Fibroblast of pulmonary artery (primary cell): ENCODE measurements around the gene VTI1A.
"Not testable (repeated sequence)": the region's sequence is repeated elsewhere in the genome, so short reads cannot be mapped to it uniquely, and the experiment has no call there.

Experiments
- DNase-seq: peaks from one replicate; pipeline ENCODE4 v3.0.0-alpha.2; 2010; ENCODE audit warnings: low read depth
- H3K4me3 ChIP-seq: replicated peaks from 2 replicates; pipeline ENCODE4 v1.5.1; 2011; ENCODE audit warnings: low read depth, mild to moderate bottlenecking, control low read depth, low read length, moderate library complexity
- CTCF ChIP-seq: IDR thresholded peaks from 2 replicates; pipeline ENCODE4 v1.5.1; 2011; ENCODE audit warnings: mild to moderate bottlenecking, control low read depth, low read length, inconsistent platforms; ENCODE audit errors: missing control alignments

Gene VTI1A

GRCh38 chr10:112484399-112484798, 37.4 kb downstream of the VTI1A start:
- no peak for DNase-seq
- TF ChIP-seq CTCF, result no peak
- H3K4me3 ChIP-seq, result no peak overlapping the region

- no peak for TF ChIP-seq CTCF
Measured at GRCh38 chr10:112487964-112488363, 40.9 kb downstream of the VTI1A start.

GRCh38 chr10:112490545-112490944, 43.5 kb downstream of the VTI1A start:
- TF ChIP-seq CTCF, result no peak
- H3K4me3 ChIP-seq, result no peak overlapping the region
- DNase-seq, result peak; percentile 22

More at GRCh38 chr10:112487964-112488363, 40.9 kb downstream of the VTI1A start:
- H3K4me3 ChIP-seq, result no peak overlapping the region
- DNase-seq, result no peak

- peak; percentile 13 for DNase-seq
- H3K4me3 ChIP-seq, result no peak overlapping the region
- no peak for TF ChIP-seq CTCF
Measured at GRCh38 chr10:112491144-112491543, 44.1 kb downstream of the VTI1A start.

GRCh38 chr10:112492736-112493135, 45.7 kb downstream of the VTI1A start:
- no peak overlapping the region for H3K4me3 ChIP-seq
- no peak for TF ChIP-seq CTCF
- no peak for DNase-seq

GRCh38 chr10:112497347-112497950, 50.4 kb downstream of the VTI1A start:
- no peak for DNase-seq
- TF ChIP-seq CTCF, result no peak
- H3K4me3 ChIP-seq, result no peak overlapping the region

GRCh38 chr10:112498806-112499205, 51.8 kb downstream of the VTI1A start:
- TF ChIP-seq CTCF, result no peak
- DNase-seq, result no peak
- no peak overlapping the region for H3K4me3 ChIP-seq

- H3K4me3 ChIP-seq, DNase-seq: not testable (repeated sequence)
Measured at GRCh38 chr10:112499985-112500384, 53.0 kb downstream of the VTI1A start.
